GM12801 (cell line): Measurements from ENCODE around the gene CYB5D1.

Source experiments
- TF ChIP-seq, protein P1 (sequence below): IDR thresholded peaks from one replicate; pipeline ENCODE4 v1.5.1; 2011; ENCODE audit warnings: control low read depth; ENCODE audit not compliant: insufficient read length; ENCODE audit errors: extremely low read depth

The CYB5D1 gene

DNA sequence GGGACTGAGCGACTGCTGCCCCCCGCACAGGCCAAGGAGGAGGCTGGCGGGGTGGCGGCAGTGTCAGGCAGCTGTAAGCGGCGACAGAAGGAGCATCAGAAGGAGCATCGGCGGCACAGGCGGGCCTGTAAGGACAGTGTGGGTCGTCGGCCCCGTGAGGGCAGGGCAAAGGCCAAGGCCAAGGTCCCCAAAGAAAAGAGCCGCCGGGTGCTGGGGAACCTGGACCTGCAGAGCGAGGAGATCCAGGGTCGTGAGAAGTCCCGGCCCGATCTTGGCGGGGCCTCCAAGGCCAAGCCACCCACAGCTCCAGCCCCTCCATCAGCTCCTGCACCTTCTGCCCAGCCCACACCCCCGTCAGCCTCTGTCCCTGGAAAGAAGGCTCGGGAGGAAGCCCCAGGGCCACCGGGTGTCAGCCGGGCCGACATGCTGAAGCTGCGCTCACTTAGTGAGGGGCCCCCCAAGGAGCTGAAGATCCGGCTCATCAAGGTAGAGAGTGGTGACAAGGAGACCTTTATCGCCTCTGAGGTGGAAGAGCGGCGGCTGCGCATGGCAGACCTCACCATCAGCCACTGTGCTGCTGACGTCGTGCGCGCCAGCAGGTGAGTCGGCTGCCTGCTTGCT, 8.6 kb upstream of the CYB5D1 start:
- TF ChIP-seq, protein P1, sequence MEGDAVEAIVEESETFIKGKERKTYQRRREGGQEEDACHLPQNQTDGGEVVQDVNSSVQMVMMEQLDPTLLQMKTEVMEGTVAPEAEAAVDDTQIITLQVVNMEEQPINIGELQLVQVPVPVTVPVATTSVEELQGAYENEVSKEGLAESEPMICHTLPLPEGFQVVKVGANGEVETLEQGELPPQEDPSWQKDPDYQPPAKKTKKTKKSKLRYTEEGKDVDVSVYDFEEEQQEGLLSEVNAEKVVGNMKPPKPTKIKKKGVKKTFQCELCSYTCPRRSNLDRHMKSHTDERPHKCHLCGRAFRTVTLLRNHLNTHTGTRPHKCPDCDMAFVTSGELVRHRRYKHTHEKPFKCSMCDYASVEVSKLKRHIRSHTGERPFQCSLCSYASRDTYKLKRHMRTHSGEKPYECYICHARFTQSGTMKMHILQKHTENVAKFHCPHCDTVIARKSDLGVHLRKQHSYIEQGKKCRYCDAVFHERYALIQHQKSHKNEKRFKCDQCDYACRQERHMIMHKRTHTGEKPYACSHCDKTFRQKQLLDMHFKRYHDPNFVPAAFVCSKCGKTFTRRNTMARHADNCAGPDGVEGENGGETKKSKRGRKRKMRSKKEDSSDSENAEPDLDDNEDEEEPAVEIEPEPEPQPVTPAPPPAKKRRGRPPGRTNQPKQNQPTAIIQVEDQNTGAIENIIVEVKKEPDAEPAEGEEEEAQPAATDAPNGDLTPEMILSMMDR: no peak

DNA sequence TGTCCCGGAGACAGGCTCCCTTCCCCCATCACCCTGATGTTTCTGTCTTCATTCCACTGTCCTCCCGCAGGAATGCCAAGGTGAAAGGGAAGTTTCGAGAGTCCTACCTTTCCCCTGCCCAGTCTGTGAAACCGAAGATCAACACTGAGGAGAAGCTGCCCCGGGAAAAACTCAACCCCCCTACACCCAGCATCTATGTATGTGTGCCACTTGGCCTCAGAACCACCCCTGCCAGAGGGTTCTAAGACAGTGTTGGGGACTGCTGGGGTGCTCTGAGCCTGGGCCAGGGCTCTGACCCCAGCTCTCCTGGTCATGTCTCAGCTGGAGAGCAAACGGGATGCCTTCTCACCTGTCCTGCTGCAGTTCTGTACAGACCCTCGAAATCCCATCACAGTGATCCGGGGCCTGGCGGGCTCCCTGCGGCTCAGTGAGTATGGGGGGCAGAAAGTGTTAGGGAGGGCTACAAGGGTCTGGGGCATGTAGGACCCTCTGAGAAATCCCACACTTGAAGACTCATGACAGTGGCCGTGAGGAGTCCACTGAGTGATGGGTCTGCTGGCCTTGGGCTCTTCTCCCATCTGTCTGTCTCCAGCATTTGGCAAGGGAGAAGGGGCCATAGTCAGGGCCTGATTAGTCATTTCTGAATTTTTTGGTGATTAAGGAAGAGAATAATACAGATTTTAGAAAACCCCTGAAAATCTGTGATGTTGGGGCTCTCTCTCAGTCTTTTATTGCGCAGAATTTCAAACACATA, 7.9 kb upstream of the CYB5D1 start:
- TF ChIP-seq, protein P1: no peak

DNA sequence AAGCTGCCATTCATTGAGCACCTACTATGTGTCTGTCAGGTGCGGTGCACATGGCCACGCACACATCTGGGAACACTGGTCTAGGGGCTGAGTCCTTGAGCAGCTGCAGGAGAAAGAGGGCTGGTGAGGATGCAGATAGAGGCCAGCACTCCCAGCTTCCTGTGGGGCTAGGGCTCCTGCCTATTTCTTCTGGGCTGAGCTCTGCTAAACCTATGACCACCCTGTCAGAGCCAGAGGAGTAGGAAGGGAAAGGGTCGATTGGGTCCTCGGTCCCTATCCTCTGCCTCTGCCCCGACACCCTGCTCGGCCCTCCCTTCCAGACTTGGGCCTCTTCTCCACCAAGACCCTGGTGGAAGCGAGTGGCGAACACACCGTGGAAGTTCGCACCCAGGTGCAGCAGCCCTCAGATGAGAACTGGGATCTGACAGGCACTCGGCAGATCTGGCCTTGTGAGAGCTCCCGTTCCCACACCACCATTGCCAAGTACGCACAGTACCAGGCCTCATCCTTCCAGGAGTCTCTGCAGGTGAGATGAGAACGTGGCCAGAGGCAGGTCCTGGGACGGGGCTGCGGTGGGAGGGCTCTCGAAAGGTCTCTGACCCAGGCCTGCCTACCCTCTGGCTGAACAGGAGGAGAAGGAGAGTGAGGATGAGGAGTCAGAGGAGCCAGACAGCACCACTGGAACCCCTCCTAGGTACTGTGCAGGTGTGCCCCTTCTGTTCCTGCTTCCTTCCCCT, 6.9 kb upstream of the CYB5D1 start:
- TF ChIP-seq, protein P1: no peak

DNA sequence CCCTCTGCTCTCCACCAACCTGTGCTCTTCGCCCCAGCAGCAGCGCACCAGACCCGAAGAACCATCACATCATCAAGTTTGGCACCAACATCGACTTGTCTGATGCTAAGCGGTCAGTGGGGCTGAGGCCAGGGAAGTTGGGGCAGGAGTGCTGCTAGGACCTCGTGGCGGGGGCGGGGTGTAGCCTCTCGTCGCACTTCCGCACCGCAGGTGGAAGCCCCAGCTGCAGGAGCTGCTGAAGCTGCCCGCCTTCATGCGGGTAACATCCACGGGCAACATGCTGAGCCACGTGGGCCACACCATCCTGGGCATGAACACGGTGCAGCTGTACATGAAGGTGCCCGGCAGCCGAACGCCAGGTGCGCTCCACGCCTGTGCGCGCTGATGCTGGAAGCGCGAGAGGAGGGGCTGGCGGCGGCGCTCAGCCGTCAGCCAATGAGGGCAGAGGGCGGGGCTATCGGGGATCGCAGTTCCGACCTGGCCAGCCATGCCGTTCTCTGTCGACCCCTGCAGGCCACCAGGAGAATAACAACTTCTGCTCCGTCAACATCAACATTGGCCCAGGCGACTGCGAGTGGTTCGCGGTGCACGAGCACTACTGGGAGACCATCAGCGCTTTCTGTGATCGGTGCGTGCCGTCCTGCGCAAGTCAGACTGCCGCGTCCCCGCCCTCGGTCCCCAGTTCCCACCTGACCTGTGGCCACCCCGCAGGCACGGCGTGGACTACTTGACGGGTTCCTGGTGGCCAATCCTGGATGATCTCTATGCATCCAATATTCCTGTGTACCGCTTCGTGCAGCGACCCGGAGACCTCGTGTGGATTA, 6.2 kb upstream of the CYB5D1 start:
- TF ChIP-seq, protein P1: peak; percentile 13

DNA sequence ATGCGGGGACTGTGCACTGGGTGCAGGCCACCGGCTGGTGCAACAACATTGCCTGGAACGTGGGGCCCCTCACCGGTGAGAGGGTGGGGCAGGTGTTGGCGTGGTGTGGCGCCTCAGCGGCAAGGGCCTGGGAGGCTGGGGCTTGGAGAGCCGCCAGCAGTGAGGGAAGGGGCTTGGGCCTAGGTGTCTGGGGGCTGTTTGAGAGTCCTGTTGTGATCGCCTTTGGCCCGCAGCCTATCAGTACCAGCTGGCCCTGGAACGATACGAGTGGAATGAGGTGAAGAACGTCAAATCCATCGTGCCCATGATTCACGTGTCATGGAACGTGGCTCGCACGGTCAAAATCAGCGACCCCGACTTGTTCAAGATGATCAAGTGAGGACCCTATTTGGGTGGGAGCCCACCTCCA, 5.5 kb upstream of the CYB5D1 start:
- TF ChIP-seq, protein P1: no peak

DNA sequence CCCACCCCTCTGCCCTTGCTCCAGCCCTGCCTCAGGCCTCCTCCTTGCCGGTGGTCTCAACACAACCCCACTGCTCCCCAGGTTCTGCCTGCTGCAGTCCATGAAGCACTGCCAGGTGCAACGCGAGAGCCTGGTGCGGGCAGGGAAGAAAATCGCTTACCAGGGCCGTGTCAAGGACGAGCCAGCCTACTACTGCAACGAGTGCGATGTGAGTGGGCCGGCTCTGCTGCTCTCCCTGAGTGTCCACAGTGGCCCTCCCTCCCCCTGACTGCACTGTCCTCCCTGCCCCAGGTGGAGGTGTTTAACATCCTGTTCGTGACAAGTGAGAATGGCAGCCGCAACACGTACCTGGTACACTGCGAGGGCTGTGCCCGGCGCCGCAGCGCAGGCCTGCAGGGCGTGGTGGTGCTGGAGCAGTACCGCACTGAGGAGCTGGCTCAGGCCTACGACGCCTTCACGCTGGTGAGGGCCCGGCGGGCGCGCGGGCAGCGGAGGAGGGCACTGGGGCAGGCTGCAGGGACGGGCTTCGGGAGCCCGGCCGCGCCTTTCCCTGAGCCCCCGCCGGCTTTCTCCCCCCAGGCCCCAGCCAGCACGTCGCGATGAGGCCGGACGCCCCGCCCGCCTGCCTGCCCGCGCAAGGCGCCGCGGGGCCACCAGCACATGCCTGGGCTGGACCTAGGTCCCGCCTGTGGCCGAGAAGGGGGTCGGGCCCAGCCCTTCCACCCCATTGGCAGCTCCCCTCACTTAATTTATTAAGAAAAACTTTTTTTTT, 4.7 kb upstream of the CYB5D1 start:
- TF ChIP-seq, protein P1: no peak

DNA sequence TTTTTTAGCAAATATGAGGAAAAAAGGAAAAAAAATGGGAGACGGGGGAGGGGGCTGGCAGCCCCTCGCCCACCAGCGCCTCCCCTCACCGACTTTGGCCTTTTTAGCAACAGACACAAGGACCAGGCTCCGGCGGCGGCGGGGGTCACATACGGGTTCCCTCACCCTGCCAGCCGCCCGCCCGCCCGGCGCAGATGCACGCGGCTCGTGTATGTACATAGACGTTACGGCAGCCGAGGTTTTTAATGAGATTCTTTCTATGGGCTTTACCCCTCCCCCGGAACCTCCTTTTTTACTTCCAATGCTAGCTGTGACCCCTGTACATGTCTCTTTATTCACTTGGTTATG, 4.1 kb upstream of the CYB5D1 start:
- TF ChIP-seq, protein P1: no peak
